ENCODE measurements around the gene FGF11. TPM values are rescaled to one million over a fixed set of nuclear protein-coding genes. Genes with fewer than 3 reads are reported as not detected.

The FGF11 gene
- polyA plus RNA-seq, 2 of the 4 experiments (the other 2 are of a cell fraction): 1.4 to 1.8 TPM

GRCh38 chr17:7426896-7427489, 12.3 kb upstream of the FGF11 start:
- ChIA-PET POLR2A (no interaction called here), CTCF (interaction anchor here (0.9 to 5.7 kb wide), 4 partner anchors 9 to 134 kb away, joined by 3 to 50 read pairs (median 8); partner anchors contain the start of genes TMEM102 and TMEM95)
- no peak for DNase-seq (ENCODE audit: low read depth in 1 of 2, low spot score in 1 of 2)
- TF ChIP-seq HOXA7 (CRISPR knock-in tag; IDR thresholded peaks at IDR 0.05) (no peak), MYC (IDR thresholded peaks at IDR 0.05; ENCODE audit: borderline replicate concordance, low read length) (no peak)
- Histone ChIP-seq H3K4me3 (no peak overlapping the region), H3K27ac (no peak overlapping the region), H3K4me1 (no peaks in the 10 kb centered on the region), H3K4me2 (no peak overlapping the region), H3K9me3 (no peaks in the 10 kb centered on the region)
- peak in 1 of 2 experiments; percentile 7; a peak in 1 of 6 replicates for ATAC-seq
- no peak for FAIRE-seq
- WGBS (ENCODE audit: missing lambda C conversion rate): 85% methylated on average over 23 of the region's 29 CpGs

- no peaks in the 10 kb centered on the region for H3K4me1 ChIP-seq
- POLR2A ChIA-PET: no interaction called here
- no peak for TF ChIP-seq ZFP36 (IDR thresholded peaks at IDR 0.05; ENCODE audit: borderline replicate concordance, partially characterized antibody)
- no peak overlapping the region for H3K4me2 ChIP-seq
- no peak overlapping the region for H3K27ac ChIP-seq
- WGBS (ENCODE audit: missing lambda C conversion rate): 88% methylated on average over 7 of the region's 7 CpGs
- H3K9me3 ChIP-seq: no peaks in the 10 kb centered on the region
- ATAC-seq: no peak; a peak in 1 of 6 replicates
- no peak overlapping the region for H3K4me3 ChIP-seq
- FAIRE-seq: no peak
- no peak for DNase-seq (ENCODE audit: low read depth in 1 of 2, low spot score in 1 of 2)
- CTCF ChIA-PET: interaction anchor here (0.9 to 5.7 kb wide), 4 partner anchors 8 to 133 kb away, joined by 3 to 50 read pairs (median 8); partner anchors contain the start of genes TMEM102 and TMEM95
Measured at GRCh38 chr17:7427549-7427948, 11.8 kb upstream of the FGF11 start.

GRCh38 chr17:7428557-7428956, 10.8 kb upstream of the FGF11 start, which contains the start of gene SPEM3:
SPEM3 (plus strand) TSS chr17:7428857; CDS start chr17:7428903, 46 bp downstream.
- DNase-seq (ENCODE audit: low read depth in 1 of 2, low spot score in 1 of 2) (no peak), ATAC-seq (no peak), FAIRE-seq (no peak)
- 36% methylated on average over 5 of the region's 5 CpGs for WGBS (ENCODE audit: missing lambda C conversion rate)
- no peak for TF ChIP-seq CBX8 (IDR thresholded peaks at IDR 0.05)
- TF ChIP-seq KDM1A (IDR thresholded peaks at IDR 0.05; ENCODE audit: low read depth): no peak
- no peak for TF ChIP-seq FOSL2 (IDR thresholded peaks at IDR 0.05)
- TF ChIP-seq FOSL2 (CRISPR knock-in tag; IDR thresholded peaks at IDR 0.05): no peak
- TF ChIP-seq ZNF302 (CRISPR knock-in tag; IDR thresholded peaks at IDR 0.05): no peak
- no peak for TF ChIP-seq PBX3 (IDR thresholded peaks at IDR 0.05)
- no peak for TF ChIP-seq MAFK (IDR thresholded peaks at IDR 0.05; ENCODE audit: partially characterized antibody)
- TF ChIP-seq JUN (IDR thresholded peaks at IDR 0.05): no peak
- no peak for TF ChIP-seq FOXS1 (CRISPR knock-in tag; IDR thresholded peaks at IDR 0.05)
- no peak for TF ChIP-seq ZSCAN20 (CRISPR knock-in tag; IDR thresholded peaks at IDR 0.05)
- TF ChIP-seq ZFP36 (IDR thresholded peaks at IDR 0.05; ENCODE audit: borderline replicate concordance, partially characterized antibody): no peak
- no peak within 1 kb of the TSS for H3K4me3 ChIP-seq
- H3K4me1 ChIP-seq: no peaks in the 10 kb centered on the region
- POLR2A ChIA-PET: no interaction called here
- H3K27ac ChIP-seq: no peak within 1 kb of the TSS
- no peak within 1 kb of the TSS for H3K4me2 ChIP-seq
- CTCF ChIA-PET: interaction anchor here (0.7 to 17.0 kb wide), 3 partner anchors 73 to 132 kb away, joined by 3 to 232 read pairs (median 5); partner anchors contain the start of genes KCTD11 and TMEM95
- H3K9me3 ChIP-seq: no peaks in the 10 kb centered on the region

GRCh38 chr17:7429722-7430121, 9.6 kb upstream of the FGF11 start:
- DNase-seq (ENCODE audit: low read depth in 1 of 2, low spot score in 1 of 2): no peak
- no peaks in the 10 kb centered on the region for H3K4me1 ChIP-seq
- H3K4me3 ChIP-seq: no peak overlapping the region
- no peaks in the 10 kb centered on the region for H3K9me3 ChIP-seq
- TF ChIP-seq RAD21 (conservative IDR thresholded peaks at IDR 0.05 in 1 of 2, IDR thresholded peaks at IDR 0.05 in 1 of 2) (no peak), ESRRA (IDR thresholded peaks at IDR 0.05; ENCODE audit: borderline replicate concordance, low read length) (no peak), NR3C1 (IDR thresholded peaks at IDR 0.05) (no peak), FOSB (CRISPR knock-in tag; IDR thresholded peaks at IDR 0.05) (no peak), CHD2 (IDR thresholded peaks at IDR 0.05; ENCODE audit: low read length, partially characterized antibody) (no peak), HES2 (IDR thresholded peaks at IDR 0.05) (no peak), RNF2 (IDR thresholded peaks at IDR 0.05; ENCODE audit: borderline replicate concordance, low read depth) (no peak), CEBPB (IDR thresholded peaks at IDR 0.05) (no peak)
- ATAC-seq: no peak
- no peak overlapping the region for H3K4me2 ChIP-seq
- ChIA-PET CTCF (interaction anchor here (1.0 to 17.0 kb wide), 3 partner anchors 10 to 75 kb away, joined by 3 to 232 read pairs (median 18); partner anchors contain the start of genes KCTD11, SPEM1 and TMEM95), POLR2A (interaction anchor here (1.0 kb wide), 1 partner anchor 9 kb away, joined by 3 read pairs; no protein-coding TSS in a partner anchor)
- WGBS (ENCODE audit: missing lambda C conversion rate): 79% methylated on average over 7 of the region's 10 CpGs
- H3K27ac ChIP-seq: no peak overlapping the region
- FAIRE-seq: no peak
